ENCODE measurements around the gene MADCAM1.

MADCAM1 gene

DNA sequence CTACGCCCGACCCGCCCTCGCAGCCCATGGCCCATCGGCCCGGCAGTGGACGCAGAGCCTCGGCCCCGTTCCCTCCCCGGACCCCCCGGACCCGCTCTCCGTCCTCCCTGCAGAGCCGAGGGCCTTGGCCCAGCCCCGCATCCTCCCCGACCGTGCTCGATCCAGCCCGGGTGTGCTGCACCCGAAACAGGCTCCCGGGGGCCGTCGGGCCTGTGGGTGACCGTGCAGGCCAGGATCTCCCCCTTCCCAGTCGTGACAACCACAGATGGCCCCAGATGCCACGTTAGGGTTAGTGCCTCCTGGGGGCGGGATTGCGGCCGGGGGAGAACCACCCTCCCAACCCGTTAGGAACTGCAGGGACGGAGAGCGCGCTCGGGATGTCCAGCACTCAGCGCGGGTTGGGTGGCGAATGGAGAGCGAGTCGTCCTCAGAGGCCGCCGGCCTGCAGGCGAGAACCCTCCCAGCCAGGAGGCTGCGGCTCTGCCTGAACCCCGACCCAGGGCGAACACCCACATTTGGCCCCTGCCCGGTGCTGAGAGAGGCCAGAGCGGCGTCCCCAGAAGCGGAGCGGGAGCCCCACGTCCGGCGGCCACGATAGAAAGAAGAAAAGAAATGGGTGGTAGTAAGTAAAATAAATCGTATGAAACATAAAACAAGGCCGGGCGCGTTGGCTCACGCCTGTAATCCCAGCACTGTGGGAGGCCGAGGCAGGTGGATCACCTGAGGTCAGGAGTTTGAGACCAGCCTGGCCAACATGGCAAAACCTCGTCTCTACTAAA, 6.7 kb upstream of the MADCAM1 start:
- DNase-seq (ENCODE audit: low spot score) = no peak
- Histone ChIP-seq H2BK120ac (ENCODE audit: low read depth, low read length) (peak overlapping the region; percentile 87), H3K14ac (ENCODE audit: low read length) (peak overlapping the region; percentile 99), H4K8ac (ENCODE audit: low read depth, low read length) (no peak overlapping the region), H4K91ac (ENCODE audit: low read depth, low read length, poor library complexity) (peak overlapping the region; percentile 72), H3K4ac (ENCODE audit: low read length) (peak overlapping the region; percentile 89), H3K9ac (ENCODE audit: low read depth, low read length, poor library complexity) (peak overlapping the region; percentile 91), H2BK5ac (ENCODE audit: low read length) (peak overlapping the region; percentile 93), H3K4me3 (ENCODE audit: low read length in 2 of 2) (peak overlapping the region; percentile 81 to 91), H3K9me3 (replicated peaks in 1 of 2; ENCODE audit: control insufficient read depth in 2 of 2, insufficient read depth in 1 of 2, low read depth in 1 of 2, low read length in 2 of 2) (peaks cover 2 to 6% of the 10 kb centered on the region in 2 donors), H3K23ac (ENCODE audit: low read depth, low read length, poor library complexity) (peak overlapping the region; percentile 98), H3K27ac (replicated peaks; ENCODE audit: low read length) (peak overlapping the region; percentile 72), H3K18ac (ENCODE audit: low read length) (peak overlapping the region; percentile 97), H2AK5ac (ENCODE audit: low read depth, low read length) (peak overlapping the region; percentile 95), H3K4me2 (ENCODE audit: insufficient read depth, low read length, poor library complexity, severe bottlenecking) (peak overlapping the region; percentile 93), H2BK12ac (ENCODE audit: low read length) (no peak overlapping the region), H3K36me3 (replicated peaks in 1 of 2; ENCODE audit: control insufficient read depth in 2 of 2, insufficient read depth in 2 of 2, low read length in 2 of 2) (no peaks in the 10 kb centered on the region), H2AFZ (ENCODE audit: low read length) (peak overlapping the region; percentile 95), H3K79me1 (ENCODE audit: low read depth, low read length) (peaks cover 3% of the 10 kb centered on the region), H3K27me3 (ENCODE audit: control insufficient read depth in 3 of 3, insufficient read depth in 3 of 3, low read depth in 1 of 3, low read length in 3 of 3) (no peaks in the 10 kb centered on the region), H3K4me1 (ENCODE audit: control insufficient read depth in 2 of 2, insufficient read depth in 1 of 2, low read depth in 1 of 2, low read length in 2 of 2) (peaks cover 15 to 18% of the 10 kb centered on the region in 2 donors), H2BK15ac (ENCODE audit: low read length) (peak overlapping the region; percentile 75)
- no CpG with 5 or more reads among the region's 61 CpGs for WGBS, 2 donors (ENCODE audit: extremely low coverage in 2 of 2, insufficient read length in 2 of 2, insufficient replicate concordance in 1 of 2)

DNA sequence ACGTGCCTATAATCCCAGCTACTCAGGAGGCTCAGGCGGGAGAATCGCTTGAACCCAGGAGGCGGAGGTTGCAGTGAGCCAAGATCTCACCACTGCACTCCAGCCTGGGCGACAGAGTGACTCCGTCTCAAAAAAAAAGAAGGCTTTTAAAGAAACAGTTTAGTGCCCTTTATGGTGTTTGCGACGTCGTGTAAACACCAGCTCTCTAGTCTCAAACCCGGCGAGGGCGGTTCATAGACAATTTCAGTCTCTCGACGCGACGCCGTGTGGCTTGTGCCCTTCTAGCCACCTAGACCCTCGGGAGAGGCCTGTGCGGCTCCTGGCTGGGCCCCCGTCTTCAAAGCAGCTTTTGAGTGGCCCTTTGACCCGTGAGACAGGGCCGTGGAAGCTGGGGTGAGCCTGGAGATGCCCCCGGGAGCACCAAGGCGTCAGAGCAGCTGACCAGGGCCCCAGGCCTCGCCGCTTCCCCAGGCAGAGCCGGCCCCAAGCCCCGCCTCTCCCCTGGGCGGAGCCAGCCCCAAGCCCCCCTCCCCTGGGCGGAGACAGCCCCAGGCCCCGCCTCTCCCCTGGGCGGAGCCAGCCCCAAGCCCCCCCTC, 5.0 kb upstream of the MADCAM1 start:
- Histone ChIP-seq H3K4me1 (ENCODE audit: control insufficient read depth in 2 of 2, insufficient read depth in 1 of 2, low read depth in 1 of 2, low read length in 2 of 2) (peaks cover 3 to 5% of the 10 kb centered on the region in 2 donors), H3K9me3 (replicated peaks in 1 of 2; ENCODE audit: control insufficient read depth in 2 of 2, insufficient read depth in 1 of 2, low read depth in 1 of 2, low read length in 2 of 2) (peaks cover 2 to 6% of the 10 kb centered on the region in 2 donors), H2BK15ac (ENCODE audit: low read length) (no peak overlapping the region), H2BK12ac (ENCODE audit: low read length) (no peak overlapping the region), H3K4me2 (ENCODE audit: insufficient read depth, low read length, poor library complexity, severe bottlenecking) (no peak overlapping the region), H4K8ac (ENCODE audit: low read depth, low read length) (no peak overlapping the region), H3K4ac (ENCODE audit: low read length) (no peak overlapping the region), H2BK5ac (ENCODE audit: low read length) (no peak overlapping the region), H3K23ac (ENCODE audit: low read depth, low read length, poor library complexity) (no peak overlapping the region), H2BK120ac (ENCODE audit: low read depth, low read length) (no peak overlapping the region), H3K36me3 (replicated peaks in 1 of 2; ENCODE audit: control insufficient read depth in 2 of 2, insufficient read depth in 2 of 2, low read length in 2 of 2) (no peaks in the 10 kb centered on the region), H3K14ac (ENCODE audit: low read length) (no peak overlapping the region), H3K9ac (ENCODE audit: low read depth, low read length, poor library complexity) (no peak overlapping the region), H3K18ac (ENCODE audit: low read length) (no peak overlapping the region), H2AFZ (ENCODE audit: low read length) (no peak overlapping the region), H3K27ac (replicated peaks; ENCODE audit: low read length) (no peak overlapping the region), H3K4me3 (ENCODE audit: low read length in 2 of 2) (no peak overlapping the region), H4K91ac (ENCODE audit: low read depth, low read length, poor library complexity) (no peak overlapping the region), H2AK5ac (ENCODE audit: low read depth, low read length) (no peak overlapping the region), H3K27me3 (ENCODE audit: control insufficient read depth in 3 of 3, insufficient read depth in 3 of 3, low read depth in 1 of 3, low read length in 3 of 3) (peaks cover 0 to 5% (median 0%) of the 10 kb centered on the region in 3 experiments), H3K79me1 (ENCODE audit: low read depth, low read length) (peaks cover 3% of the 10 kb centered on the region)
- DNase-seq (ENCODE audit: low spot score) = no peak
- WGBS, 2 donors (ENCODE audit: extremely low coverage in 2 of 2, insufficient read length in 2 of 2, insufficient replicate concordance in 1 of 2) = no CpG with 5 or more reads among the region's 32 CpGs

DNA sequence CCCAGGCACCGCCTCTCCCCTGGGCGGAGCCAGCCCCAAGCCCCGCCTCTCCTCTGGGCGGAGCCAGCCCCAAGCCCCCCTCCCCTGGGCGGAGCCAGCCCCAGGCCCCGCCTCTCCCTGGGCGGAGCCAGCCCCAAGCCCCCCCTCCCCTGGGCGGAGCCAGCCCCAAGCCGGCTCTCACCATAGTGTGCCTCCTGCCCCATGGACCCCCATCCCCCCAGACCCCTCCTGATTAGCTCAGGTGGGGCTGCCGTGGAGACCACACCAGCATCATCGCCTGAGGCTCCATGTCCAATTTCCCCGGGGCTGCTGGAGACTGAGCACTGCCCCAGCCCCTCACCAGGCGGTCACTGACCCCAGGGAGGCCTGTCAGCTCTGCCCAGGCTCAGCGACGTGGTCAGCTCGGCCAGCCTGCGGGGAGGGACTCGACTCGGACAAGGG, 4.2 kb upstream of the MADCAM1 start:
- no peak overlapping the region for H3K4me3 ChIP-seq (ENCODE audit: low read length in 2 of 2)
- peaks cover 0 to 11% (median 0%) of the 10 kb centered on the region in 3 experiments for H3K27me3 ChIP-seq (ENCODE audit: control insufficient read depth in 3 of 3, insufficient read depth in 3 of 3, low read depth in 1 of 3, low read length in 3 of 3)
- H2BK5ac ChIP-seq (ENCODE audit: low read length) = no peak overlapping the region
- H3K18ac ChIP-seq (ENCODE audit: low read length) = peak overlapping the region; percentile 38
- peaks cover 3% of the 10 kb centered on the region for H3K79me1 ChIP-seq (ENCODE audit: low read depth, low read length)
- H3K23ac ChIP-seq (ENCODE audit: low read depth, low read length, poor library complexity) = no peak overlapping the region
- peaks cover 0 to 4% of the 10 kb centered on the region in 2 donors for H3K4me1 ChIP-seq (ENCODE audit: control insufficient read depth in 2 of 2, insufficient read depth in 1 of 2, low read depth in 1 of 2, low read length in 2 of 2)
- peaks cover 2 to 6% of the 10 kb centered on the region in 2 donors for H3K9me3 ChIP-seq (replicated peaks in 1 of 2; ENCODE audit: control insufficient read depth in 2 of 2, insufficient read depth in 1 of 2, low read depth in 1 of 2, low read length in 2 of 2)
- DNase-seq (ENCODE audit: low spot score) = no peak
- peak overlapping the region; percentile 21 for H3K14ac ChIP-seq (ENCODE audit: low read length)
- no peak overlapping the region for H3K4me2 ChIP-seq (ENCODE audit: insufficient read depth, low read length, poor library complexity, severe bottlenecking)
- no peak overlapping the region for H2AFZ ChIP-seq (ENCODE audit: low read length)
- H4K91ac ChIP-seq (ENCODE audit: low read depth, low read length, poor library complexity) = no peak overlapping the region
- no peak overlapping the region for H2BK15ac ChIP-seq (ENCODE audit: low read length)
- WGBS, 2 donors (ENCODE audit: extremely low coverage in 2 of 2, insufficient read length in 2 of 2, insufficient replicate concordance in 1 of 2) = no CpG with 5 or more reads among the region's 19 CpGs
- no peak overlapping the region for H2AK5ac ChIP-seq (ENCODE audit: low read depth, low read length)
- no peak overlapping the region for H2BK120ac ChIP-seq (ENCODE audit: low read depth, low read length)
- H3K27ac ChIP-seq (replicated peaks; ENCODE audit: low read length) = no peak overlapping the region
- H2BK12ac ChIP-seq (ENCODE audit: low read length) = no peak overlapping the region
- H3K9ac ChIP-seq (ENCODE audit: low read depth, low read length, poor library complexity) = no peak overlapping the region
- no peaks in the 10 kb centered on the region for H3K36me3 ChIP-seq (replicated peaks in 1 of 2; ENCODE audit: control insufficient read depth in 2 of 2, insufficient read depth in 2 of 2, low read length in 2 of 2)
- H3K4ac ChIP-seq (ENCODE audit: low read length) = no peak overlapping the region
- no peak overlapping the region for H4K8ac ChIP-seq (ENCODE audit: low read depth, low read length)

Data from neuronal stem cell (in vitro differentiated cells).